Naive thymus-derived CD4-positive, alpha-beta T cell (primary cell): ENCODE measurements around the gene FIZ1. TPM values are rescaled to one million over a fixed set of nuclear protein-coding genes. Genes with fewer than 3 reads are reported as not detected.
A peak's percentile ranks its signal among the peaks of the same experiment; 100 is the strongest.

Experiments
- ATAC-seq: fragments of 150-1000 bp; cut with Tn5 transposase; 2 replicates; pipeline ENCODE4 v1.10.0; 2021; ENCODE audit warnings: mild to moderate bottlenecking, moderate library complexity
- CTCF ChIA-PET: fragments of 350-600 bp; sonication (Branson Sonifier 250); formaldehyde crosslinking; loops from one replicate; lab custom pipeline; 2021; ENCODE audit warnings: antibody characterized with exemption; lab: Charles Lee
- POLR2A ChIA-PET: fragments of 350-600 bp; sonication (Branson Sonifier 250); formaldehyde crosslinking; loops from one replicate; lab custom pipeline; 2021; ENCODE audit warnings: antibody characterized with exemption, inconsistent platforms; lab: Charles Lee
- DNase-seq, 9 donors: peaks; one replicate each; pipeline versions ENCODE4 v3.0.0 to v3.0.0-alpha.2; 2020 to 2022; ENCODE audit warnings: mixed read lengths in 1 of 9
- H3K27ac ChIP-seq: one replicate; pipeline ENCODE4 v1.7.0; 2013; ENCODE audit warnings: mild to moderate bottlenecking, low read depth, low read length, moderate library complexity
- H3K27me3 ChIP-seq, 2 donors: one replicate each; pipeline ENCODE4 v1.7.0; 2013; ENCODE audit warnings: low read length in 2 of 2, mild to moderate bottlenecking in 2 of 2, moderate library complexity in 2 of 2; ENCODE audit not compliant: control insufficient read depth in 2 of 2, insufficient read depth in 2 of 2
- H3K36me3 ChIP-seq, 3 experiments: 1 replicate in 2 of 3; 2 replicates in 1 of 3; pipeline ENCODE4 v1.7.0; 2013; ENCODE audit warnings: low read length in 3 of 3, mild to moderate bottlenecking in 3 of 3, moderate library complexity in 1 of 3; ENCODE audit not compliant: insufficient read depth in 3 of 3, control insufficient read depth in 2 of 3
- H3K4me1 ChIP-seq, 2 donors: one replicate each; pipeline ENCODE4 v1.7.0; 2013; ENCODE audit warnings: low read length in 2 of 2, mild to moderate bottlenecking in 2 of 2, moderate library complexity in 1 of 2; ENCODE audit not compliant: control insufficient read depth in 2 of 2, insufficient read depth in 2 of 2
- H3K4me3 ChIP-seq: 2 replicates; pipeline ENCODE4 v1.7.0; 2013; ENCODE audit warnings: mild to moderate bottlenecking, low read length
- H3K9me3 ChIP-seq, 3 experiments: 1 replicate in 2 of 3; 2 replicates in 1 of 3; pipeline ENCODE4 v1.7.0; 2013; ENCODE audit warnings: low read length in 3 of 3; ENCODE audit not compliant: control insufficient read depth in 2 of 3
- H3K27ac Mint-ChIP-seq, 9 donors: one replicate each; pipeline ENCODE4 v1.8.0; 2020 to 2022; ENCODE audit warnings: mixed read lengths in 9 of 9, mild to moderate bottlenecking in 8 of 9, moderate library complexity in 5 of 9, inconsistent platforms in 2 of 9
- H3K27me3 Mint-ChIP-seq, 5 donors: one replicate each; pipeline ENCODE4 v1.8.0; 2021 to 2022; ENCODE audit warnings: mixed read lengths in 5 of 5, mild to moderate bottlenecking in 1 of 5
- H3K36me3 Mint-ChIP-seq, 5 donors: one replicate each; pipeline ENCODE4 v1.8.0; 2020 to 2022; ENCODE audit warnings: mixed read lengths in 5 of 5, mild to moderate bottlenecking in 3 of 5, inconsistent platforms in 1 of 5
- H3K4me1 Mint-ChIP-seq, 7 donors: one replicate each; pipeline ENCODE4 v1.8.0; 2020 to 2022; ENCODE audit warnings: mixed read lengths in 7 of 7, mild to moderate bottlenecking in 3 of 7, inconsistent platforms in 1 of 7
- H3K4me3 Mint-ChIP-seq, 10 donors: one replicate each; pipeline ENCODE4 v1.8.0; 2020 to 2022; ENCODE audit warnings: mild to moderate bottlenecking in 10 of 10, mixed read lengths in 10 of 10, moderate library complexity in 6 of 10, inconsistent platforms in 2 of 10
- H3K9me3 Mint-ChIP-seq, 11 donors: one replicate each; pipeline ENCODE4 v1.8.0; 2020 to 2022; ENCODE audit warnings: mixed read lengths in 11 of 11, mild to moderate bottlenecking in 4 of 11, inconsistent platforms in 1 of 11, moderate library complexity in 1 of 11
- intact Hi-C, 2 donors: fragments of 100-400 bp; cut with micrococcal nuclease; formaldehyde crosslinking; loops; one replicate each; pipeline ENCODE4 v1.15.1; 2023
- polyA plus RNA-seq, 2 donors: library from polyadenylated mRNA; unstranded; fragments of 300-500 nt; fragmentation: Illumina TruSeq; gene quantifications; one replicate each; pipeline ENCODE4 v1.2.3, GENCODE V29; 2021
- total RNA-seq, 6 experiments: library from RNA in 5 of 6; stranded (reverse) in 5 of 6; gene quantifications; 1 replicate in 5 of 6; 2 replicates in 1 of 6; pipeline ENCODE4 v1.2.3 and lab custom pipeline; 2021 to 2026

The FIZ1 gene
- total and polyA plus RNA-seq, 7 experiments from 2014 or later: 3.3 to 32.0 (median 10.6) TPM

- Histone ChIP-seq H3K27ac (peak overlapping the region; percentile 69), H3K36me3 (peaks cover 0 to 2% (median 0%) of the 10 kb centered on the region in 3 experiments), H3K4me1 (peaks cover 27 to 34% of the 10 kb centered on the region in 2 donors), H3K4me3 (no peak overlapping the region), H3K9me3 (no peaks in the 10 kb centered on the region), H3K27me3 (no peaks in the 10 kb centered on the region)
- POLR2A ChIA-PET: interaction anchor here (0.6 to 6.9 kb wide), 15 partner anchors 10 to 491 kb away, joined by 3 to 98 read pairs (median 5); partner anchors contain the start of genes FIZ1, NAT14, PPP6R1 and U2AF2
- ATAC-seq: peak; percentile 54
- Mint-ChIP-seq H3K27me3 (peaks cover 0 to 20% (median 0%) of the 10 kb centered on the region in 5 donors), H3K4me1 (peaks cover 27 to 46% (median 39%) of the 10 kb centered on the region in 7 donors), H3K9me3 (peaks cover 0 to 2% (median 0%) of the 10 kb centered on the region in 11 donors), H3K27ac (peak overlapping the region; percentile 77 to 99 (median 95)), H3K4me3 (peak overlapping the region; percentile 76 to 89 (median 82)), H3K36me3 (no peaks in the 10 kb centered on the region)
- CTCF ChIA-PET: interaction anchor here (0.6 to 2.9 kb wide), 18 partner anchors 11 to 707 kb away, joined by 3 to 14 read pairs (median 4); partner anchors contain the start of genes FIZ1, ZNF524 and ZNF865
- intact Hi-C loops: loop anchor here (1.0 to 10.0 kb wide), 3 partner anchors 109 to 1162 kb away; partner anchors contain the start of genes DNAAF3 (in 1 of the 2) and LENG9 (in 1 of the 2)
- DNase-seq: peak in 8 of 9 donors; percentile 57 to 89 (median 87)
Measured at GRCh38 chr19:55626350-55626749, 27.0 kb upstream of the FIZ1 start.

- Mint-ChIP-seq H3K36me3 (peaks cover 0 to 10% (median 5%) of the 10 kb centered on the region in 5 donors), H3K9me3 (peaks cover 0 to 2% (median 0%) of the 10 kb centered on the region in 11 donors), H3K4me1 (peaks cover 26 to 59% (median 52%) of the 10 kb centered on the region in 7 donors), H3K27ac (peak overlapping the region; percentile 89 to 99 (median 98)), H3K4me3 (peak overlapping the region; percentile 78 to 96 (median 90)), H3K27me3 (peaks cover 0 to 20% (median 0%) of the 10 kb centered on the region in 5 donors)
- Histone ChIP-seq H3K4me1 (peaks cover 27 to 46% of the 10 kb centered on the region in 2 donors), H3K27ac (peak overlapping the region; percentile 100), H3K27me3 (no peaks in the 10 kb centered on the region), H3K9me3 (no peaks in the 10 kb centered on the region), H3K36me3 (peaks cover 0 to 7% (median 0%) of the 10 kb centered on the region in 3 experiments), H3K4me3 (peak overlapping the region; percentile 76)
- ChIA-PET CTCF (interaction anchor here (0.6 to 3.0 kb wide), 9 partner anchors 8 to 202 kb away, joined by 3 to 10 read pairs (median 4); partner anchors contain the start of genes FIZ1, NAT14 and ZNF865), POLR2A (interaction anchor here (0.6 to 6.9 kb wide), 19 partner anchors 11 to 366 kb away, joined by 3 to 98 read pairs (median 5); partner anchors contain the start of genes FIZ1, ISOC2, KMT5C and PPP6R1)
- intact Hi-C loops: loop anchor here (2.0 to 10.0 kb wide), 6 partner anchors 30 to 1160 kb away; partner anchors contain the start of genes DNAAF3 (in 1 of the 2), LENG9 (in 1 of the 2), U2AF2 (in 1 of the 2) and ZNF579 (in 1 of the 2)
- no peak for ATAC-seq
- DNase-seq: no peak
Measured at GRCh38 chr19:55625004-55625326, 25.6 kb upstream of the FIZ1 start.

- DNase-seq: peak; percentile 89 to 99 (median 95)
- CTCF ChIA-PET: interaction anchor here (0.6 to 3.0 kb wide), 7 partner anchors 8 to 157 kb away, joined by 3 to 10 read pairs (median 4); partner anchors contain the start of genes FIZ1, NAT14 and ZNF865
- intact Hi-C loops: loop anchor here (1.0 to 10.0 kb wide), 16 partner anchors 8 to 1160 kb away; partner anchors contain the start of genes FIZ1 (in 2 of the 2), ZNF628 (in 2 of the 2), ZNF865 (in 2 of the 2) and DNAAF3 (in 1 of the 2)
- no peaks in the 10 kb centered on the region for H3K27me3 ChIP-seq
- Mint-ChIP-seq H3K9me3 (peaks cover 0 to 2% (median 0%) of the 10 kb centered on the region in 11 donors), H3K4me1 (peaks cover 26 to 65% (median 58%) of the 10 kb centered on the region in 7 donors), H3K4me3 (peak within 1 kb of the TSS; percentile 78 to 96 (median 90)), H3K27me3 (peaks cover 0 to 18% (median 0%) of the 10 kb centered on the region in 5 donors), H3K27ac (peak within 1 kb of the TSS; percentile 89 to 99 (median 98)), H3K36me3 (peaks cover 0 to 10% (median 5%) of the 10 kb centered on the region in 5 donors)
- ATAC-seq: peak; percentile 90
- H3K4me1 ChIP-seq: peaks cover 27 to 46% of the 10 kb centered on the region in 2 donors
- POLR2A ChIA-PET: interaction anchor here (0.6 to 6.9 kb wide), 23 partner anchors 12 to 365 kb away, joined by 3 to 98 read pairs (median 4); partner anchors contain the start of genes FIZ1, ISOC2, KMT5C and PPP6R1
- peak within 1 kb of the TSS; percentile 100 for H3K27ac ChIP-seq
- peak within 1 kb of the TSS; percentile 76 for H3K4me3 ChIP-seq
- no peaks in the 10 kb centered on the region for H3K9me3 ChIP-seq
- peaks cover 0 to 7% (median 0%) of the 10 kb centered on the region in 3 experiments for H3K36me3 ChIP-seq
Measured at GRCh38 chr19:55624109-55625003, 25.0 kb upstream of the FIZ1 start, which contains the start of gene ZNF784. Gene ZNF784 (minus strand): TSS chr19:55624566. CDS start chr19:55624561, 5 bp downstream.

- H3K27ac ChIP-seq: peak overlapping the region; percentile 100
- H3K27me3 ChIP-seq: no peaks in the 10 kb centered on the region
- no peaks in the 10 kb centered on the region for H3K9me3 ChIP-seq
- H3K4me1 ChIP-seq: peaks cover 27 to 46% of the 10 kb centered on the region in 2 donors
- intact Hi-C loops: loop anchor here (10.0 kb wide), 2 partner anchors 459 to 1159 kb away; partner anchors contain the start of genes DNAAF3 (in 1 of the 2) and LENG9 (in 1 of the 2)
- peak overlapping the region in 8 of 10 donors; percentile 78 to 96 (median 92) for H3K4me3 Mint-ChIP-seq
- ChIA-PET CTCF (interaction anchor here (1.3 to 3.0 kb wide), 4 partner anchors 9 to 156 kb away, joined by 3 to 8 read pairs (median 8); partner anchors contain the start of gene ZNF865), POLR2A (interaction anchor here (0.7 to 6.9 kb wide), 11 partner anchors 13 to 239 kb away, joined by 3 to 98 read pairs (median 7); partner anchors contain the start of genes FIZ1, TMEM238, U2AF2 and ZNF524)
- peaks cover 0 to 7% (median 0%) of the 10 kb centered on the region in 3 experiments for H3K36me3 ChIP-seq
- peaks cover 0 to 10% (median 5%) of the 10 kb centered on the region in 5 donors for H3K36me3 Mint-ChIP-seq
- DNase-seq (no peak), ATAC-seq (no peak)
- peaks cover 0 to 14% (median 0%) of the 10 kb centered on the region in 5 donors for H3K27me3 Mint-ChIP-seq
- peak overlapping the region; percentile 89 to 99 (median 98) for H3K27ac Mint-ChIP-seq
- H3K9me3 Mint-ChIP-seq: peaks cover 0 to 2% (median 0%) of the 10 kb centered on the region in 11 donors
- peaks cover 28 to 66% (median 60%) of the 10 kb centered on the region in 7 donors for H3K4me1 Mint-ChIP-seq
- no peak overlapping the region for H3K4me3 ChIP-seq
Measured at GRCh38 chr19:55623561-55623960, 24.2 kb upstream of the FIZ1 start.

GRCh38 chr19:55623130-55623529, 23.8 kb upstream of the FIZ1 start:
- H3K27me3 Mint-ChIP-seq: peaks cover 0 to 11% (median 0%) of the 10 kb centered on the region in 5 donors
- Histone ChIP-seq H3K4me3 (no peak overlapping the region), H3K36me3 (peaks cover 0 to 7% (median 0%) of the 10 kb centered on the region in 3 experiments), H3K9me3 (no peaks in the 10 kb centered on the region), H3K4me1 (peaks cover 27 to 46% of the 10 kb centered on the region in 2 donors), H3K27ac (peak overlapping the region; percentile 100), H3K27me3 (no peaks in the 10 kb centered on the region)
- DNase-seq: no peak
- intact Hi-C loops: loop anchor here (10.0 kb wide), 2 partner anchors 458 to 1158 kb away; partner anchors contain the start of genes DNAAF3 (in 1 of the 2) and LENG9 (in 1 of the 2)
- H3K36me3 Mint-ChIP-seq: peaks cover 0 to 10% (median 5%) of the 10 kb centered on the region in 5 donors
- H3K27ac Mint-ChIP-seq: peak overlapping the region in 7 of 9 donors; percentile 89 to 99 (median 97)
- CTCF ChIA-PET: interaction anchor here (1.6 to 3.0 kb wide), 2 partner anchors 10 to 17 kb away, joined by 8 read pairs; partner anchors contain the start of gene ZNF865
- POLR2A ChIA-PET: interaction anchor here (0.7 to 6.9 kb wide), 5 partner anchors 13 to 31 kb away, joined by 3 to 98 read pairs (median 12); partner anchors contain the start of genes U2AF2, ZNF580, ZNF581 and ZNF865
- peaks cover 31 to 65% (median 59%) of the 10 kb centered on the region in 7 donors for H3K4me1 Mint-ChIP-seq
- peaks cover 0 to 2% (median 0%) of the 10 kb centered on the region in 11 donors for H3K9me3 Mint-ChIP-seq
- H3K4me3 Mint-ChIP-seq: peak overlapping the region in 5 of 10 donors; percentile 14 to 92 (median 42)
- no peak for ATAC-seq
